Mucosa of descending colon (tissue), 3 donors: ENCODE data around the gene GFPT1. TPM values are rescaled to one million over a fixed set of nuclear protein-coding genes. Genes with fewer than 3 reads are reported as not detected.
A peak's percentile ranks its signal among the peaks of the same experiment; 100 is the strongest.

Source experiments
- ATAC-seq: fragments of 200-7000 bp; cut with Tn5 transposase; one replicate; pipeline ENCODE4 v1.9.1; 2020; ENCODE audit warnings: mild to moderate bottlenecking, moderate library complexity
- DNase-seq, 3 donors: peaks; one replicate each; pipeline ENCODE4 v3.0.0-alpha.2; 2020
- H3K36me3 ChIP-seq: fragments of 200-600 bp; one replicate; pipeline ENCODE4 v1.8.0; 2021; ENCODE audit warnings: low read depth, mild to moderate bottlenecking
- H3K4me1 ChIP-seq: fragments of 200-600 bp; one replicate; pipeline ENCODE4 v1.8.0; 2021; ENCODE audit warnings: low read depth, mild to moderate bottlenecking
- H3K4me3 ChIP-seq: fragments of 200-600 bp; one replicate; pipeline ENCODE4 v1.8.0; 2021; ENCODE audit warnings: mild to moderate bottlenecking
- H3K9me3 ChIP-seq: fragments of 200-600 bp; one replicate; pipeline ENCODE4 v1.8.0; 2021; ENCODE audit warnings: mild to moderate bottlenecking
- CTCF ChIP-seq: fragments of 200-600 bp; IDR thresholded peaks from one replicate; pipeline ENCODE4 v1.8.0; 2022; ENCODE audit warnings: antibody characterized with exemption, mild to moderate bottlenecking
- intact Hi-C, 2 donors: fragments of 100-400 bp; cut with DNase I in 1 of 2; cut with micrococcal nuclease in 1 of 2; formaldehyde crosslinking; loops; one replicate each; pipeline versions ENCODE4 v1.11.0 to v1.11.1; 2022; cut with DNase I, micrococcal nuclease
- total RNA-seq, 3 donors: library from RNA; stranded (reverse); fragmentation: NEBNext Ultra II Directional in 2 of 3; extraction: Animal tissue kit (Norgen Biotek cat#: 25700) in 2 of 3; gene quantifications; one replicate each; pipeline versions ENCODE4 v1.2.1 to v1.2.4, GENCODE V29; 2021 to 2023
- donor health status: DM: no; HTN: no; CAD: no; lungs with moderate emphysema.
- donor health status: DM: no; HTN: no; CAD: no.
- donor health status: DM: no; HTN: yes; CAD: no.

The GFPT1 gene
- total RNA-seq, 3 donors from 2014 or later, result 79.3 to 196 (median 180) TPM

GRCh38 chr2:69344305-69344704 is 42.7 kb downstream of the GFPT1 start:
- TF ChIP-seq CTCF, result no peak
- no peaks in the 10 kb centered on the region for H3K9me3 ChIP-seq
- H3K36me3 ChIP-seq, result no peaks in the 10 kb centered on the region
- DNase-seq, result no peak
- H3K4me3 ChIP-seq, result no peak overlapping the region
- H3K4me1 ChIP-seq, result no peaks in the 10 kb centered on the region
- intact Hi-C loops, result no loop called here
- ATAC-seq, result peak; percentile 66

- no peaks in the 10 kb centered on the region for H3K36me3 ChIP-seq
- H3K4me3 ChIP-seq, result no peak overlapping the region
- no peak for ATAC-seq
- TF ChIP-seq CTCF, result no peak
- H3K4me1 ChIP-seq, result no peaks in the 10 kb centered on the region
- DNase-seq, result no peak
- no peaks in the 10 kb centered on the region for H3K9me3 ChIP-seq
- intact Hi-C loops, result no loop called here
Measured at GRCh38 chr2:69340101-69340775, 46.8 kb downstream of the GFPT1 start.

- no peaks in the 10 kb centered on the region for H3K36me3 ChIP-seq
- DNase-seq, result no peak
- intact Hi-C loops, result no loop called here
- TF ChIP-seq CTCF, result no peak
- no peak overlapping the region for H3K4me3 ChIP-seq
- no peaks in the 10 kb centered on the region for H3K4me1 ChIP-seq
- ATAC-seq, result no peak
- H3K9me3 ChIP-seq, result no peaks in the 10 kb centered on the region
Measured at GRCh38 chr2:69335311-69335710, 51.7 kb downstream of the GFPT1 start.

- H3K36me3 ChIP-seq, result peaks cover 2% of the 10 kb centered on the region
- H3K4me1 ChIP-seq, result no peaks in the 10 kb centered on the region
- DNase-seq, result no peak
- no peak overlapping the region for H3K4me3 ChIP-seq
- intact Hi-C loops, result no loop called here
- no peaks in the 10 kb centered on the region for H3K9me3 ChIP-seq
- no peak for ATAC-seq
- no peak for TF ChIP-seq CTCF
Measured at GRCh38 chr2:69333352-69333751, 53.7 kb downstream of the GFPT1 start.

GRCh38 chr2:69330781-69331180 is 56.2 kb downstream of the GFPT1 start:
- ATAC-seq (no peak), DNase-seq (no peak)
- no peak overlapping the region for H3K4me3 ChIP-seq
- intact Hi-C loops, result no loop called here
- H3K36me3 ChIP-seq, result peaks cover 8% of the 10 kb centered on the region
- TF ChIP-seq CTCF, result no peak
- H3K4me1 ChIP-seq, result no peaks in the 10 kb centered on the region
- H3K9me3 ChIP-seq, result no peaks in the 10 kb centered on the region

- no peak overlapping the region for H3K4me3 ChIP-seq
Measured at GRCh38 chr2:69322631-69323030, 64.4 kb downstream of the GFPT1 start.

More at GRCh38 chr2:69322631-69323030, 64.4 kb downstream of the GFPT1 start:
- H3K9me3 ChIP-seq, result no peaks in the 10 kb centered on the region
- intact Hi-C loops, result no loop called here
- peaks cover 15% of the 10 kb centered on the region for H3K36me3 ChIP-seq
- TF ChIP-seq CTCF, result no peak
- no peak for DNase-seq
- H3K4me1 ChIP-seq, result no peaks in the 10 kb centered on the region
- no peak for ATAC-seq
